Heart left ventricle (tissue), 16 donors: ENCODE data around the gene KIF3C. TPM values are rescaled to one million over a fixed set of nuclear protein-coding genes. Genes with fewer than 3 reads are reported as not detected.
"Not testable (repeated sequence)": the region's sequence is repeated elsewhere in the genome, so short reads cannot be mapped to it uniquely, and the experiment has no call there.

Experiments used
- ATAC-seq, 4 donors: fragments of 200-7000 bp; cut with Tn5 transposase; one replicate each; pipeline ENCODE4 v1.9.1; 2020 to 2022; ENCODE audit warnings: moderate library complexity in 4 of 4, mild to moderate bottlenecking in 3 of 4, moderate number of reproducible peaks in 1 of 4
- DNase-seq, 5 donors: peaks; one replicate each; pipeline ENCODE4 v3.0.0-alpha.2; 2020
- H3K27ac ChIP-seq, 12 donors: fragments of 200-600 bp; sonication (generic) in 4 of 12; one replicate each; pipeline versions ENCODE4 v1.5.0 to v1.8.0; 2016 to 2022; ENCODE audit warnings: mild to moderate bottlenecking in 2 of 12
- H3K27me3 ChIP-seq, 9 donors: fragments of 200-600 bp; sonication (generic) in 2 of 9; one replicate each; pipeline versions ENCODE4 v1.5.1 to v1.8.0; 2016 to 2022; ENCODE audit warnings: mild to moderate bottlenecking in 3 of 9
- H3K36me3 ChIP-seq, 9 donors: fragments of 200-600 bp; sonication (generic) in 2 of 9; one replicate each; pipeline versions ENCODE4 v1.5.0 to v1.8.0; 2018 to 2022; ENCODE audit warnings: mild to moderate bottlenecking in 2 of 9
- H3K4me1 ChIP-seq, 12 donors: fragments of 200-600 bp; sonication (generic) in 4 of 12; one replicate each; pipeline versions ENCODE4 v1.5.0 to v1.8.0; 2016 to 2022; ENCODE audit warnings: mild to moderate bottlenecking in 3 of 12
- H3K4me3 ChIP-seq, 12 donors: fragments of 200-600 bp; sonication (generic) in 4 of 12; one replicate each; pipeline versions ENCODE4 v1.5.0 to v1.8.0; 2017 to 2022; ENCODE audit warnings: mild to moderate bottlenecking in 9 of 12, moderate library complexity in 4 of 12
- H3K9me3 ChIP-seq, 12 donors: fragments of 200-600 bp; sonication (generic) in 4 of 12; one replicate each; pipeline versions ENCODE4 v1.5.0 to v1.8.0; 2016 to 2022; ENCODE audit warnings: mild to moderate bottlenecking in 1 of 12
- POLR2A ChIP-seq, 2 donors: fragments of 450-650 bp; IDR thresholded peaks; one replicate each; pipeline ENCODE4 v1.6.1; 2017; ENCODE audit warnings: antibody characterized with exemption in 2 of 2, mild to moderate bottlenecking in 2 of 2, moderate library complexity in 2 of 2
- WGBS, 4 donors: extraction: QIAGEN DNeasy Blood & Tissue Kit in 2 of 4; methylation state at CpG; one replicate each; pipeline versions ENCODE4 v1.1.5 to v1.1.7; 2013 to 2018; 5-methylcytosine and 5-hydroxymethylcytosine counted together
- intact Hi-C, 10 donors: fragments of 100-400 bp; cut with DNase I; formaldehyde crosslinking; loops; one replicate each; pipeline versions ENCODE4 v1.11.1 to v1.14.2; 2022
- polyA plus RNA-seq, 2 donors: library from polyadenylated mRNA; stranded (reverse); fragments of 200-250 nt; gene quantifications; one replicate each; pipeline ENCODE4 v1.2.3, GENCODE V29; 2013
- total RNA-seq, 9 donors: library from RNA; depleted of rRNA in 2 of 9; stranded (reverse); fragments of >200 nt in 2 of 9; fragmentation: NEBNext Ultra II Directional in 3 of 9; extraction: Animal tissue kit (Norgen Biotek cat#: 25700) in 3 of 9; gene quantifications; one replicate each; pipeline versions ENCODE4 v1.1.0 to v1.2.4, GENCODE V29; 2016 to 2023
- TF ChIP-seq, protein P1 (sequence below), 12 donors: fragments of 200-600 bp; sonication (generic) in 4 of 12; IDR thresholded peaks; one replicate each; pipeline versions ENCODE4 v1.5.0 to v1.8.0; 2018 to 2022; ENCODE audit warnings: antibody characterized with exemption in 12 of 12, mild to moderate bottlenecking in 5 of 12
- donor health status: ischemic (EF 13 %, LVEDD 7.1; RV severe dilation, severe dysfunction).
- donor health status: healthy with polysubstance abuse.
- donor health status: DM: no; HTN: yes; CAD: no.
- donor health status: DM: no; HTN: no; CAD: no.
- donor health status: ischemic (EF 25% LVEDD 6.9; RV normal size, moderate dysfunction).
- donor health status: ischemic (EF 25% LVEDD 5.7; RV mildly dilated, moderate dysfunction).
- donor health status: healthy.
- donor health status: DM: yes; HTN: yes; CAD: no.
- donor health status: ischemic (EF 35%, LVEDD 5.7; RV mildly dilated, moderate dysfunction).
- donor health status: nonischemic (EF 11% LVEDD 7.7; RV severe dilation, severe dysfunction).
- donor health status: DM: yes; HTN: yes; CAD: no.
- donor health status: PGD.
- donor health status: ischemic (EF 29% LVEDD 5.4; RV normal size, mild dysfunction).
- donor health status: nonischemic (EF 23%, LVEDD 6.1; RV moderate dilation, normal function).

The KIF3C gene
- total and polyA plus RNA-seq, 11 donors: 0.93 to 8.9 (median 2.3) TPM

DNA sequence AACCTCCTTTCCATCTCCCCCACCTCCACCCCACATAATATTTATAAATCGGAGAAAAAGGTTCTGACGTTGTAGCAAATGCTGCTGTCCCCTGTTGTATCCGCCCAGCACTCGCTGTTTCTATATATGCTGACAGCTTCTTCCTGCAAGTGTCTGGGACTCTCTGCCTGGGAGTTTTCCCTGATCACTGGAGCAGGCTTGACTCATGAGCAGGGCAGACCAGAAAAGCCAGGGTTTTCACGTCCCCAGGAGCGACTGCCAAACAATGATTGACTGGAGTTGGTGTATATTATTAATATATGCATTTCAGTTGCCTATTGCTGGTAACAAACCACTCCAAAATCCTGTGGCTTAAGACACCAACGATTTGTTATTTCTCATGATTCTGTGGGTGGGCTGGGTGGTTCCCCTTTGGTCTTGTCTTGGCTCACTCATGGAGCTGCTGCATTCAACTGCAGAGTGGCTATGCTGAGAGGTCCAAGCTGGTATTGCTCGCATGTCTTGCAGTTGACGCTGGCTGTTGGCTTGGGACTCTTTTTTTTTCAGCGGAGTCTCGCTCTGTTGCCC, 82.8 kb downstream of the KIF3C start:
- H3K27me3 ChIP-seq: no peaks in the 10 kb centered on the region
- H3K36me3 ChIP-seq: no peaks in the 10 kb centered on the region
- no peak for TF ChIP-seq POLR2A (IDR thresholded peaks at IDR 0.05)
- TF ChIP-seq, protein P1, sequence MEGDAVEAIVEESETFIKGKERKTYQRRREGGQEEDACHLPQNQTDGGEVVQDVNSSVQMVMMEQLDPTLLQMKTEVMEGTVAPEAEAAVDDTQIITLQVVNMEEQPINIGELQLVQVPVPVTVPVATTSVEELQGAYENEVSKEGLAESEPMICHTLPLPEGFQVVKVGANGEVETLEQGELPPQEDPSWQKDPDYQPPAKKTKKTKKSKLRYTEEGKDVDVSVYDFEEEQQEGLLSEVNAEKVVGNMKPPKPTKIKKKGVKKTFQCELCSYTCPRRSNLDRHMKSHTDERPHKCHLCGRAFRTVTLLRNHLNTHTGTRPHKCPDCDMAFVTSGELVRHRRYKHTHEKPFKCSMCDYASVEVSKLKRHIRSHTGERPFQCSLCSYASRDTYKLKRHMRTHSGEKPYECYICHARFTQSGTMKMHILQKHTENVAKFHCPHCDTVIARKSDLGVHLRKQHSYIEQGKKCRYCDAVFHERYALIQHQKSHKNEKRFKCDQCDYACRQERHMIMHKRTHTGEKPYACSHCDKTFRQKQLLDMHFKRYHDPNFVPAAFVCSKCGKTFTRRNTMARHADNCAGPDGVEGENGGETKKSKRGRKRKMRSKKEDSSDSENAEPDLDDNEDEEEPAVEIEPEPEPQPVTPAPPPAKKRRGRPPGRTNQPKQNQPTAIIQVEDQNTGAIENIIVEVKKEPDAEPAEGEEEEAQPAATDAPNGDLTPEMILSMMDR (IDR thresholded peaks at IDR 0.05): no peak
- no peak overlapping the region for H3K4me3 ChIP-seq
- intact Hi-C loops: no loop called here
- DNase-seq: no peak
- H3K4me1 ChIP-seq: no peaks in the 10 kb centered on the region
- ATAC-seq: no peak
- no peak overlapping the region for H3K27ac ChIP-seq
- no peaks in the 10 kb centered on the region for H3K9me3 ChIP-seq
- 63 to 74% (median 72%) methylated on average over 11 of the region's 11 CpGs for WGBS, 4 donors

DNA sequence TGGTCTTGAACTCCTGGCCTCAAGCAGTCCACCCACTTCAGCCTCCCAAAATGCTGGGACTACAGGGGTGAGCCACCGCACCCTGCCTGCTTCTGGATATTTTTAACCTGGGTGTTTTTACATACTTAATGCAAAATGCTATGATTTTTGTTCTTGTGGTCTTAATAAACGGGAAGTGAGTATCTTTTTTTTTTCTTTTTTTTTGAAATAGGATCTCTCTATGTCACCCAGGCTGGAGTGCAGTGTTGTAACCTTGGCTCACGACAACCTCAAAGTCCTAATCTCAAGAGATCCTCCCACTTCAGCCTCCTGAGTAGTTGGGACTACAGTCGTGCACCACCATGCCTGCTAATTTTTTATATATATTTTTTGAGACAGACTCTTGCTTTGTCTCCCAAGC, 84.8 kb downstream of the KIF3C start:
- DNase-seq (no peak), ATAC-seq (no peak)
- Histone ChIP-seq H3K9me3 (no peaks in the 10 kb centered on the region), H3K27ac (no peak overlapping the region), H3K36me3 (no peaks in the 10 kb centered on the region), H3K4me3 (no peak overlapping the region), H3K27me3 (no peaks in the 10 kb centered on the region), H3K4me1 (no peaks in the 10 kb centered on the region)
- TF ChIP-seq, protein P1 (IDR thresholded peaks at IDR 0.05): no peak
- TF ChIP-seq POLR2A (IDR thresholded peaks at IDR 0.05): no peak
- intact Hi-C loops: no loop called here
- whole genome bisulfite sequencing, 4 donors: 74 to 81% (median 78%) methylated on average over 4 of the region's 4 CpGs

DNA sequence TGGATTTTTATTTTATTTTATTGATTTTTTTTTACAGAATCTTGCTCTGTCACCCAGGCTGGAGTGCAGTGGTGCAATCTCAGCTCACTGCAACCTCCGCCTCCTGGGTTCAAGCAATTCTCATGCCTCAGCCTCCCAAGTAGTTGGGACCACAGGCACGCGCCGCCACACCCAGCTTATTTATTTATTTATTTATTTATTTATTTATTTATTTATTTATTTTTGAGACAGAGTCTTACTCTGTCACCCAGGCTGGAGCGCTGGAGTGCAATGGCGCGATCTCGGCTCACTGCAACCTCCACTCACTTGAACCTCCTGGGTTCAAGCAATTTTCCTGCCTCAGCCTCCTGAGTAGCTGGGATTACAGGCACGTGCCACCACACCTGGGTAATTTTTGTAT, 86.0 kb downstream of the KIF3C start:
- H3K4me3 ChIP-seq, H3K27me3 ChIP-seq, intact Hi-C loops, DNase-seq, H3K4me1 ChIP-seq, H3K27ac ChIP-seq, ATAC-seq, H3K9me3 ChIP-seq, H3K36me3 ChIP-seq: not testable (repeated sequence)
- 85 to 99% (median 89%) methylated on average over 9 of the region's 9 CpGs for WGBS, 4 donors

DNA sequence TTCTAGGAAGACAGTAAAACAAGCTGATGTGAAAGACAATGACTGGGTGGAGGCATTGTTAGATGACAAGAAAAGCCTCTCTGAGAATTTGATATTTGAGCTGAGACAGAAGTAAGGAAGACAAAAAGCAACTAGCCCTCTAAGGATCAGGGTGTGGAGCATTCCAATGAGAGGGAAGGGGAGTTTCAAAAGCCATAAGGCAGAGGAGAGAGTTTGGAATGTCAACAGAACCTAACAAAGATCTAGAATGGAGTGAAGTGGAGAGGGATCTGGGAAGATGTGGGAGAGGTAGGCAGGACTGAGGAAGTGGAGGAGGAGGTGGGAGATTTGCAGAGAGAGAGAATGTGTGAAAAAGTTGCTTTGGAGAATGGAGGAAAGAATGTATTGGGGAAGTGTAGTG, 86.7 kb downstream of the KIF3C start:
- H3K27me3 ChIP-seq: no peaks in the 10 kb centered on the region
- no peaks in the 10 kb centered on the region for H3K9me3 ChIP-seq
- H3K36me3 ChIP-seq: no peaks in the 10 kb centered on the region
- no peak overlapping the region for H3K4me3 ChIP-seq
- H3K4me1 ChIP-seq: no peaks in the 10 kb centered on the region
- DNase-seq: no peak
- H3K27ac ChIP-seq: no peak overlapping the region
- no peak for ATAC-seq
- intact Hi-C loops: no loop called here
- TF ChIP-seq, protein P1 (IDR thresholded peaks at IDR 0.05): no peak
- TF ChIP-seq POLR2A (IDR thresholded peaks at IDR 0.05): no peak

DNA sequence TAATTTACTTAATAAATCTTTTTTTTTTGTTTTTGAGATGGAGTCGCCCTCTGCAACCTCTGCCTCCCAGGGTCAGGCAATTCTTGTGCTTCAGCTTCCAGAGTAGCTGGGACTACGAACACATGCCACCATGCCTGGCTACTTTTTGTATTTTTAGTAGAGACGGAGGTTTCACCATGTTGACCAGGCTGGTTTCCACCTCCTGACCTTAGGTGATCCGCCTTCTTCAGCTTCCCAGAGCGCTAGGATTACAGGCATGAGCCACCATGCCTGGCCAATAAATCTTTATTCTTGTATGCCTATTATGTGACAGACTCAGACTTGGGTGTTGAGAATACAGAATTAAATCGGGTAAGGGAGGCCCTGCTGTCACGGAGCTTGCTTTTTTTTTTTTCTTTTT, 87.3 kb downstream of the KIF3C start:
- no peak overlapping the region for H3K27ac ChIP-seq
- TF ChIP-seq, protein P1 (IDR thresholded peaks at IDR 0.05): no peak
- no peak for TF ChIP-seq POLR2A (IDR thresholded peaks at IDR 0.05)
- H3K4me3 ChIP-seq: no peak overlapping the region
- no peaks in the 10 kb centered on the region for H3K27me3 ChIP-seq
- no peaks in the 10 kb centered on the region for H3K4me1 ChIP-seq
- no peaks in the 10 kb centered on the region for H3K36me3 ChIP-seq
- no peak for DNase-seq
- ATAC-seq: no peak
- 90 to 93% (median 92%) methylated on average over 7 of the region's 7 CpGs for WGBS, 4 donors
- H3K9me3 ChIP-seq: no peaks in the 10 kb centered on the region
- intact Hi-C loops: no loop called here
